Osteoblast (primary cell): ENCODE results near the gene FTO. TPM values are rescaled to one million over a fixed set of nuclear protein-coding genes. Genes with fewer than 3 reads are reported as not detected.

Experiments
- DNase-seq: peaks from one replicate; pipeline ENCODE4 v3.0.0; 2011; ENCODE audit warnings: low spot score, mixed read lengths; ENCODE audit not compliant: insufficient read length; ENCODE audit errors: missing footprints
- H2AFZ ChIP-seq: 2 replicates; pipeline ENCODE4 v1.6.0; 2011; ENCODE audit warnings: mild to moderate bottlenecking, low read length
- H3K27ac ChIP-seq: 2 replicates; pipeline ENCODE4 v1.5.1; 2011; ENCODE audit warnings: mild to moderate bottlenecking, low read depth, low read length, moderate library complexity
- H3K27me3 ChIP-seq: 2 replicates; pipeline ENCODE4 v1.6.0; 2012; ENCODE audit warnings: mild to moderate bottlenecking, control low read depth, inconsistent platforms, low read length, moderate library complexity; ENCODE audit not compliant: insufficient read depth
- H3K36me3 ChIP-seq: 2 replicates; pipeline ENCODE4 v1.5.1; 2011; ENCODE audit warnings: mild to moderate bottlenecking, low read length, control low read depth, moderate library complexity; ENCODE audit not compliant: insufficient read depth
- H3K4me1 ChIP-seq: 2 replicates; pipeline ENCODE4 v1.5.1; 2011; ENCODE audit warnings: mild to moderate bottlenecking, low read length, control low read depth, moderate library complexity; ENCODE audit not compliant: insufficient read depth
- H3K4me2 ChIP-seq: 2 replicates; pipeline ENCODE4 v1.6.0; 2011; ENCODE audit warnings: mild to moderate bottlenecking, low read length; ENCODE audit not compliant: insufficient read depth
- H3K4me3 ChIP-seq: fragments of 200-600 bp; sonication (generic); 3 replicates; pipeline ENCODE4 v1.5.1; 2012; ENCODE audit warnings: mild to moderate bottlenecking, low read length, inconsistent platforms; ENCODE audit not compliant: insufficient read depth
- H3K79me2 ChIP-seq: 2 replicates; pipeline ENCODE4 v1.6.0; 2012; ENCODE audit warnings: mild to moderate bottlenecking, low read length, control low read depth, inconsistent platforms; ENCODE audit not compliant: insufficient read depth
- H3K9me3 ChIP-seq: 2 replicates; pipeline ENCODE4 v1.5.1; 2011; ENCODE audit warnings: low read depth, low read length, control low read depth
- H4K20me1 ChIP-seq: 2 replicates; pipeline ENCODE4 v1.6.0; 2012; ENCODE audit warnings: mild to moderate bottlenecking, low read length, control low read depth; ENCODE audit not compliant: insufficient read depth
- total RNA-seq: library from RNA; depleted of rRNA; stranded (reverse); fragments of >200 nt; gene quantifications from 2 replicates; pipeline ENCODE4 v1.2.3, GENCODE V29; 2012
- TF ChIP-seq, protein P1 (sequence below): IDR thresholded peaks from 2 replicates; pipeline ENCODE4 v1.5.1; 2011; ENCODE audit warnings: mild to moderate bottlenecking, low read depth, low read length, moderate library complexity; ENCODE audit errors: extremely low read depth

Gene FTO
- total RNA-seq, 1 donor: 152 TPM

DNA sequence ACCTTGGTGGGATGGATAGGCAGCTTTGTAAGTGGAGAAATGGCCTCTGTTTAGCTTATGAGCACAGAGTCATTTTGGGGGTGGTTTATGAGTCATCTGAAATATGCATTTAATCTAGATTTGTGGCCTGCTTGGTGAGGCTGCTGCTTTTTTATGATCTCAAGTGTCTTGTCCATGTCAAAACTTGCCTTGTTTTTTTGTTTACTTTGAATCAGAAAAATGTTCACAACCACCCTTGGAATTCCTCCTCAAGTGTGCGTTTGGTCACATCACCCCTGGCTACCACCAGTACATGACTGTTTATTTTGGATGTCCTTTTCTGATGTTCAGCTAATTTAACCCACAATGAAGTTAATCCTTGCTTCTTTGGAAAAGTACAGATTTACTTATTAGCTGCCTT is 64.6 kb downstream of the FTO start:
- Histone ChIP-seq H2AFZ (no peak overlapping the region), H3K27me3 (no peaks in the 10 kb centered on the region), H3K9me3 (no peaks in the 10 kb centered on the region), H3K4me1 (peaks cover 60% of the 10 kb centered on the region), H3K79me2 (peaks cover 48% of the 10 kb centered on the region), H3K4me2 (peak overlapping the region; percentile 63), H3K27ac (peak overlapping the region; percentile 73), H4K20me1 (peaks cover 4% of the 10 kb centered on the region), H3K36me3 (no peaks in the 10 kb centered on the region), H3K4me3 (peak overlapping the region; percentile 11)
- peak; percentile 74 for DNase-seq
- TF ChIP-seq, protein P1, sequence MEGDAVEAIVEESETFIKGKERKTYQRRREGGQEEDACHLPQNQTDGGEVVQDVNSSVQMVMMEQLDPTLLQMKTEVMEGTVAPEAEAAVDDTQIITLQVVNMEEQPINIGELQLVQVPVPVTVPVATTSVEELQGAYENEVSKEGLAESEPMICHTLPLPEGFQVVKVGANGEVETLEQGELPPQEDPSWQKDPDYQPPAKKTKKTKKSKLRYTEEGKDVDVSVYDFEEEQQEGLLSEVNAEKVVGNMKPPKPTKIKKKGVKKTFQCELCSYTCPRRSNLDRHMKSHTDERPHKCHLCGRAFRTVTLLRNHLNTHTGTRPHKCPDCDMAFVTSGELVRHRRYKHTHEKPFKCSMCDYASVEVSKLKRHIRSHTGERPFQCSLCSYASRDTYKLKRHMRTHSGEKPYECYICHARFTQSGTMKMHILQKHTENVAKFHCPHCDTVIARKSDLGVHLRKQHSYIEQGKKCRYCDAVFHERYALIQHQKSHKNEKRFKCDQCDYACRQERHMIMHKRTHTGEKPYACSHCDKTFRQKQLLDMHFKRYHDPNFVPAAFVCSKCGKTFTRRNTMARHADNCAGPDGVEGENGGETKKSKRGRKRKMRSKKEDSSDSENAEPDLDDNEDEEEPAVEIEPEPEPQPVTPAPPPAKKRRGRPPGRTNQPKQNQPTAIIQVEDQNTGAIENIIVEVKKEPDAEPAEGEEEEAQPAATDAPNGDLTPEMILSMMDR: no peak

DNA sequence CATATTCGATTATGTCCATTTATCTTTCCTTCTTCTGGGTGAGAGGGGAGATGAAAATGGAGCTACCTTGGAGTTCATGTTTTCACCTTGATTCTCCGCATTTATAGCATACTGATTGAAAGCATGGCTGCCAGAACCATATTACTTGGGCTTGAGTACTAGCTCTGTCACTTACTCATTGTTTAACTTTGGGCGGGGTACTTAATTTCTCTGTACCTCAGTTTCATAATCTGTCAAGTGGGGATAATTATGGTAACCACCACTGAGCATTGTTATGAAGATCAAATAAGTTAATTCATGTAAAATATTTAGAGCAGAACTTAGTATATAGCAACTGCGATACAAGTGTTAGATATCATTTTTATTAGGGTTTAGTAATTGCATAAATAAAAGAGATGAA is 65.2 kb downstream of the FTO start:
- H3K27ac ChIP-seq: peak overlapping the region; percentile 73
- TF ChIP-seq, protein P1: no peak
- H3K4me3 ChIP-seq: no peak overlapping the region

DNA sequence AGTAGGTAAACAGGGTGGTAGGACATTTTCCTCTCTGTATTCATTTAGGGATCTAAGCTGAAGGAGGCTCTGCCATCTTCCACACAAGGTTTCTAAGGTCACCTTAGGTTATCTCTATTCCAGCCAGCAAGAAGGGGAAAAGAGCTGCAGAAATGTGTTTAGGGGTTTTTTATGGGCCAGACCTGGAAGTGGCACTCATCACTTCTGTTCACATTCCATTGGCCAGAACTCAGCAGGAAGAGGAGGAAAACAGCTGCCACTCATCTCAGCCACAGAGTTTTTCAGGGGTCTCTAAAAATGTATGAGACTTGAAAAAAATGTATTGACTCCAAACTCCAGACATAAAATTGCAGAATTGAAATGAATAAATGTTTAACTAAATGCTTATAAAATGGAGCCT is 65.8 kb downstream of the FTO start:
- Histone ChIP-seq H2AFZ (no peak overlapping the region), H3K9me3 (no peaks in the 10 kb centered on the region), H3K4me2 (no peak overlapping the region), H3K27ac (no peak overlapping the region), H3K27me3 (no peaks in the 10 kb centered on the region), H3K36me3 (no peaks in the 10 kb centered on the region), H3K79me2 (peaks cover 55% of the 10 kb centered on the region), H3K4me1 (peaks cover 72% of the 10 kb centered on the region), H3K4me3 (no peak overlapping the region), H4K20me1 (peaks cover 4% of the 10 kb centered on the region)
- TF ChIP-seq, protein P1: no peak
- no peak for DNase-seq

More for the DNA sequence above, 65.2 kb downstream of the FTO start:
- no peaks in the 10 kb centered on the region for H3K36me3 ChIP-seq
- H4K20me1 ChIP-seq: peaks cover 4% of the 10 kb centered on the region
- no peak for DNase-seq
- H3K4me1 ChIP-seq: peaks cover 66% of the 10 kb centered on the region
- H3K4me2 ChIP-seq: peak overlapping the region; percentile 63
- no peaks in the 10 kb centered on the region for H3K27me3 ChIP-seq
- H3K9me3 ChIP-seq: no peaks in the 10 kb centered on the region
- no peak overlapping the region for H2AFZ ChIP-seq
- peaks cover 49% of the 10 kb centered on the region for H3K79me2 ChIP-seq

DNA sequence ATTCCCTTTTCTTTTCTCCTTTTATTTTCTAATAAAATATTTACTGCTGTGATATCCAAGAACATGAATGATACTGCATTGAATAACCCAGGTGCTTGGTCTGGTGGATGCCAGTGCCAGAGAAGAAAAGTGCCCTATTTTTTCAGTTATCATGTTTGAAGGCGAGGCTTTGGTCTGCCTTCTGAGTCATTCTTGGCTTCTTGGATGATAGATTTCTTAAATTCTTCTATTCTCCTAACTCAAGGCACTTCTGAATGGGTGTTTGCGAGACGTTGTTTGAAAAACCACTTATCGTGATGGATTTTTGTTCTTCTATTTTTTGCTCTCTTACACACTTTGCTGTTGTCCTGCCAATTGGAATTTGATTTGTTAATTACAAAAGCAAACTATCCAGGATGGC is 66.7 kb downstream of the FTO start:
- Histone ChIP-seq H3K79me2 (peaks cover 60% of the 10 kb centered on the region), H4K20me1 (peaks cover under 1% of the 10 kb centered on the region), H2AFZ (no peak overlapping the region), H3K4me1 (peaks cover 81% of the 10 kb centered on the region), H3K36me3 (no peaks in the 10 kb centered on the region), H3K4me3 (no peak overlapping the region), H3K27me3 (no peaks in the 10 kb centered on the region), H3K4me2 (no peak overlapping the region), H3K9me3 (no peaks in the 10 kb centered on the region), H3K27ac (no peak overlapping the region)
- no peak for DNase-seq
- TF ChIP-seq, protein P1: no peak
